Bone marrow (tissue), 2 donors: ENCODE results near the gene KPTN.

Experiments
- DNase-seq, 2 donors: peaks; one replicate each; lab custom pipeline; 2025; lab: John Stamatoyannopoulos, UW

KPTN gene

GRCh38 chr19:47509170-47509847 lies 25.3 kb upstream of the KPTN start:
- DNase-seq, result no peak

GRCh38 chr19:47508721-47509120 lies 24.7 kb upstream of the KPTN start:
- DNase-seq, result no peak

DNA sequence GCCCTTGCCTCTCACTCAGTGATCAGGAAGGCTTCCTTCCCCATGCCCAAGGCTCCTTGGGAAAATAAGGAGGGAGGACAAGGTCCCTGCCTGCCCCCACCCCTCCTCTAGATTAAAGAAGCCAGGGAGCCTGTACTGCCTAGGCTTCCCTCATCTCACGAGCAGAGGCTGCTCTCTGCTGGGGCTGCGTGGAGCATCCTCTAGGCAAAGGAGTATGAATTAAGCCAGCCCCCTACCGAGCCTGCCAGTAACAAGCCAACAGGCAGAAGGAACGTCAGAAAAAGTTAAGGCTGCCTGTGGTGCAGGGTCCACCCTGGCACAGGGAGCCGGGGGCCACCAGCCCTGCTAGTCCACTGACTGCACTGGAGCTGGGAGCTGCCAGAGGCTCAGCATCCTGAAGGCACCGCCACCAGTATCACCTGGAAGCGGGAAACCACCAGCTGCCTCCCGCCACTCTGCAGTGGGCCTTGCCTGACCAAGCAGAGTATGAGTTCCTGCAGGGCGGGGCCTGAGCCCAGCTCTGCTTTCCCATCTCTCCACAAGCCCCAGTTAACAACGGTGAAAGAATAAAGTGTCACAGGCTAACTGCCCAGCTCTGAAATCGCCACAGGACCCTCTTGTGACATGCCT lies 24.0 kb upstream of the KPTN start:
- DNase-seq, result no peak

- no peak for DNase-seq
These were observed 23.0 kb upstream of the KPTN start for GRCh38 chr19:47507012-47507411.

- no peak for DNase-seq
These were observed 22.4 kb upstream of the KPTN start for GRCh38 chr19:47506459-47506858.

GRCh38 chr19:47505506-47505905 lies 21.5 kb upstream of the KPTN start:
- DNase-seq, result no peak

DNA sequence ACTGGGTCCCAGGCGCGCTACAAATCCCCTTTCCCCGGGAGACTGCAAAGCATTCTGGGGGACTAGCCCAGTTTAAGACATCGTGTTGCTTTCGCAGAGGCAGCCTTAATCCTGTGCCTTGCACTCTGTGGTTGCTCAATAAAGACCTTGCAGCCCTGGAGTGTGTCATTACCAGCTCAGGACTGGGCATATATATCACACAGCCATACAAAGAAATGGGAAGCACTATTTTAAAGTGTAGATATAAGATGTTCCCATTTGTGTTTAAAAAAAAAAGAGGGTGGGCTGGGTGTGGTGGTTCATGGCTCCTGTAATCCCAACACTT lies 19.8 kb upstream of the KPTN start:
- DNase-seq, result no peak

- DNase-seq, result no peak
These were observed 19.3 kb upstream of the KPTN start for GRCh38 chr19:47503130-47503825.

DNA sequence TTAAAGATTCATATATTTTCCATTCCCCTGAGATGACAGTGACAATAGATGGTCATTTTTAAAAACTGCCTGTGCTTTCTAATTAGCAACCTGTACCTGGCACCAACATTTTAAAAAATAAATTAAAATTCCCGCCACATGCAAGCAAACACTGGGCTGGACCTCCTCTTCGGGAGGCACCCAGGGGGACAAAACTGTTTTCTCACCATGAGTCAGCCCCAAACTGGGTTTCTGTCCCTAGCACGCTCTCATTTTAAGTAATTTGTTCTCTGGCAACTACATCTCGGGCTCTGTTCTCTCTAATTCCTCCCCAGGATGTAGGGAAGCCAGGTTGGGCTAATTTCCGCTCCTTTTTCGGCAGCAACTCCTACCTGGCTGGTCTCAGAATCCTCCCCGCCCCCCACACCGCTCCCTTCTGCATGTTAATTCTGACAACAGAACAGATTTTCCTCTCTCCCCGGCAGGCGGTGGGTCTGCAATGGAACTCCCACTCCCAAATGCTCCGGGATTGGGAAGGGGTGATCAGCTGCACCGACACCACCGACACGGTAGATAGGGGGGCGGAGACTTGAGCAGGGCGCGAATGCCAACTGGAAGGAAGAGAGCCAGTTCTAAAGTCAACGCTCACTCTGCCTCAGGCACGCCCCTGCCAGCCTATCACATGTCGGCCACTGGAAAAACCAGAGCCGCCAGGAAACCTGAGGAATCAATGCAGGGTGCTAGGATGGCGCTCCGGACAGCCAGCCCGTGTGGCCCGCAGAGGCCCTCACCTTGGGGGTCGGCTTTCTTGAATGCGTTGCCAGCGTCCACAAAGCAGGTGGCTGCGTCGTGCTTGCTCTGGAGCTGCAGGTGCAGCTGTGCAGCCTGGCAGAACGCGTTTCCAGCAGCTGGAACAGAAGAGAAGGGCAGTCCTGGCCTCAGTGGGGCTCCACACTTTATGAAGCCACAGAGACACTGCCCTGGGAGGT lies 16.1 kb upstream of the KPTN start:
- DNase-seq, result no peak

GRCh38 chr19:47499371-47499770 lies 15.4 kb upstream of the KPTN start:
- no peak for DNase-seq

GRCh38 chr19:47498561-47498960 lies 14.5 kb upstream of the KPTN start:
- no peak for DNase-seq

DNA sequence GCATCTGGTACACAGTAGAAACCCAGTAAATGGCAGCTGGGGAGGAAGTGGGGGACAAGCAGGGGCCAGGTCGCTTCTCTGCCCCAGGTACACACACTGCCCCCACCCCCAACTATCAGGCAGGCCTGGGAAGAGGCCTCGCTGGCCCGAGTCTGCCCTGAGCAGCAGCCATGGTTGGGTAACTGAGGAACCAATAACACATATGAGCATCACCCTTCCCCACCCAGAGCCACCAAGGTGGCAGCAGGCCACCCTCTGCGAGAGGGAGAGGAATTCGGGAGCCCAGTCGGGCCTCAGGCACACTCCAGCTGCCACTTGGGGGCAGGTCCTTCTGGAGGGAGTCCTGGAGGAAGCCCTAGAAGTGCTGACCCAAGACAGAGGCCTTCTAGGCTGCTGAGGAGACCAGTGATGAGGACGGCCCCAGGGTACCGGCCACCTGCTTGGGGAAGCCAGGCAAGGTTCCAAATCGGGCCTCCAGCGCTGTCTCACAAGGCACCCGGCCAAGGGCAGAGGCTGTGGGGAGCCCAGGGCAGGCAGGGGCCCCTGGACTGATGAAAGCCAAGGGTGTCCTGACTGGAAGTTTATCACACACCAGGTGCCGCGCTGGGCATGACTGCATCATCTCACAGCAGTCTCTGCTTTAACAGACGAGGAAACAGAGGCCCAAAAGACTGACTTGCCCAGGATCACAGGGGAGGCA lies 14.0 kb upstream of the KPTN start:
- no peak for DNase-seq

DNA sequence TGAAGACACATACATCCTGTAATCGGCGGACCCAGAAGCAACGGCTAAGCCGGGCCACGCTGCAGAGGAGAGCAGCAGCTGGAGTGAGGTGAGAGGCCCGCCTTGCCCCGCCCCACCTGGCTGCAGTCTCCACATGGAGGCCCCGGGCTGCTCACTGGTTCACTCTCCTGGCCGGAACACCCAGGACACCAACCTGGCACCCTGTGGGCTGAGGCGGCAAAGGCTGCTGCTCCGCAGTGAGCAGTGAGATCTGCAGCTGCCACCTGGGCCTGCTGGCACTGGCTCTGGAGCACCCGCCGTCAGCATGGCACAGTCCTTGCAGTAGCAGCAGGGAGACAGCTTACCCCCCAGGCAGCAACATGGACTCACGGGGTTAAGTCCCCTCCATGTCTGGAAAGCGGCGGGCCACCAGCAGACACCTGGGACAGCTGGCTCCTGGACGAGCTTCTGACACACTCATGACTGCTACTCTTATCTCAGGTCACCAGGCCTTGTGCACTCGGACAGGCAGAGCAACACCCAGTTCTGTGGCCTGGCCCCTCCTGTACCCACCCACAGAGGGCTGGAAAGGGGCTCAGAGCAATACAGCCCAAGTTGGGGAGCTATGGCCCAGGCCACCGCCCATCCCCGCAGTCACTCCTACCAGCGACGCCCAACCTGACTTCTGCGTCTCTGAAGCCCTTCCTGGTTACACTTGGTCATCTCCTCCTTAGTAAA lies 13.2 kb upstream of the KPTN start:
- DNase-seq, result no peak

- no peak for DNase-seq
These were observed 11.7 kb upstream of the KPTN start for GRCh38 chr19:47495478-47496372.

DNA sequence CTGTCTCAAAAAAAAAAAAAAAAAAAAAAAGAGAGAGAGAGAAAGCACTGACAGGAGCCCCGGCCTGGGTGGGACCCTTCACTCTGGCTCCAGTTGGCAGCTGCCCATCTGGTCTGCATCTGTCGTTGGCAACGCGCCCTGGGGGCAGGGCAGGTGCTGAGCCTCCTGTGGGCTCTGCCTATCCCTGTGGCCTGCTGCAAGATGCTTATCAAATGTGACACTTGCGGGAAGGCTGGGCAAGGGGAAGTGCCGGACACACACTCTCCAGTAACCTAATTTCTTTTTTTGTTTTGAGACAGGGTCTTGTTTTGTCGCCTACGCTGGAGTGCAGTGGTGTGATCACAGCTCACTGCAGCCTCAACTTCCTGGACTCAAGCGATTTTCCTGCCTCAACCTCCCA lies 10.7 kb upstream of the KPTN start:
- no peak for DNase-seq

DNA sequence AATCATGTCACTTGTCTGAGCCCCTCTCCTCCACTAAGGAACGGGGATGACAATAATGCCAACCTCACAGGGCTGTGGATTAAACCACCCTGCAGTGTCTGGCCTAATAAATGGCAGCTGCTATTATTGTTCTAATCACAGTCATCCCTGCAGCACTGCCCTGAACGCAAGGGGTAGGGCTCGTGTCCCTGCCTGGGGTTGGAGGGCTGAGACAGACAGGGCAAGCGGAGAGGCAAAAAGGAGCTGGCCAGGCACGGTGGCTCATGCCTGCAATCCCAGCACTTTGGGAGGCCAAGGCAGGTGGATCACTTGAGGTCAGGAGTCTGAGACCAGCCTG lies 10.2 kb upstream of the KPTN start:
- DNase-seq, result no peak

DNA sequence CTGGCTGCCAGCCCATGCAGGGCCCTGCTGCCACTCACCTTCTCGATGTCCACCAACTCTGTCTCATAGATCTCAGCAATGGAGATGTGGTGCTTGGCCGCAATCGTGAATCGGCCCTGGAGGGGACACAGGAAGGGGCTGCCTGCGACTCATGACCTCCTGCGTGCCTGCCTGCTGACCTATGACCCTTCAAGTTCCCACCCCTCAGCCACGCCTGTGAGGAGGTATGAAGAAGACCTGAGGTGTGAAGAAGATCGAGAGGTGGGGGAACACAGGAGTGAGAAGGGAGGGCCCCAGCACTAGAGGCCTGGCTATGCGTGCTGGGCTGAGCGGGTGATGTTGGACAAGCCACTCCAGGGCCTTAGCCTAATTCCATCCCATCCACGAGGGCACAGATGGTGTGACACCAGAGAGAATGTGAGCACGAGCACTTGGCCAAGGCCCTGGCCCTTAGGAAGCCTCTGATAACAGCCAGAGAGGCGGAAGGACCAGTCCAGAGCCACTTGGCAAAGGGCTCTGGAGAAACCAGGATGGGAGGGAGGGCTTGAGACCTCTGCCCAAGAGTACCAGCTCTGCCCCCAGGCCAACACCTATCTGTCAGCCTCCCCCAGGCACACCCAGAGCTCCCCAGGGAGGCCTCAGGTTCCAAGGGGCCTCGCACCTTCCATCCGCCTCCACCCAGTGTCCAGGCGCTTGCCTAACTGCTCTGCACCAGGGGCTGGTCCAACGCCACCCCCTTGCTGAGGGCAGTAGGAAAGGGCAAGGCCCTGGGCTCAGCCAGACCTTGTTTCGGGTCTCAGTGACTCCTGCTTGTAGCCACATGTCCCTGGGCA lies 9.6 kb upstream of the KPTN start:
- DNase-seq, result no peak

GRCh38 chr19:47492571-47493377 lies 8.8 kb upstream of the KPTN start:
- DNase-seq, result no peak
